Measurements from ENCODE around the gene UBALD1.

The UBALD1 gene

DNA sequence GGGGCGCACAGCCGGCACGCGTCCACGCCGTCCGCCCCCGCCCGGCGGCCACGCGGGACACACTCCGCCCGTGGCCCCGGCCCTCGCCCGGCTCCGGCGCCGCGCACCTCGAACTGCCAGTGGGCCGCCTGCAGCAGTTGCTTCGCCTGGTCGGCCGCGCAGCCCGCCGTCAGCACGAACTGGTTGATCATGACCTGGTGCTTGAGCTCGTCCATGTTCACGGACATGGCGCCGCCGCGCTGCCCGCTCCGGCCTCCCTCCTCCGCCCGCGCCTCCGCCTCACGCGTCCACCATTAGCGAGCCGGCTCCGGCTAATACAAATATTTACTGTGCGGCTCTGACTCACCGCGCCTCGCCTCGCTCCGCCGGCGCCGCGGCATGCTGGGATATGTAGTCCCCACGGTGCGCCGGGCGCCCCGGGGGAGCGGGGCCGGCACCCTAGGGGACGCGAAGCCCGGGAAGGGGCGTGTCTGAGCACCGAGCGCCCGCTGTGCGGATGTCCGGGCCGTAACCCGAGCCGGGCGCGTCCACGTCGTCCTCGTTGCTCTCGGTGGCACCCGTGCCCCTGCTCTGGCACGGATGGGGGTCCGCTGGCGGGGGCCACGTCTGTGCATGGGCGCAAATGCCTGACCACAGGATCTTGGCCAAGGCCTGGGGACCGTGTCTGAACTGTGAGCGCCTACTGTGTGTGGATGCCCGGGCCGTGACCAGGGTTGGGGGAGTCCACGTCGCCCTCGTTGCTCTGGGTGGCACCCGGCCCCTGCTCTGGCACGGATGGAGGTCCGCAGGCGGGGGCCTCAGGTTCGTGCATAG lies at the start of gene UBALD1:
Gene UBALD1 (minus strand): TSS at position 318 of the 813 bp plus-strand sequence. CDS start 91 bp downstream, at position 227.
- Histone ChIP-seq H3K4me1 (ENCODE audit: control insufficient read depth, insufficient read depth, low read length) (peaks cover 65% of the 10 kb centered on the region), H3K4me3 (ENCODE audit: low read length in 2 of 2) (peak within 1 kb of the TSS; percentile 87 to 91), H3K36me3 (ENCODE audit: control insufficient read depth in 2 of 2, insufficient read depth in 2 of 2, low read length in 2 of 2) (peaks cover 0 to under 1% of the 10 kb centered on the region in 2 donors), H3K9me3 (ENCODE audit: control insufficient read depth in 2 of 2, low read length in 2 of 2) (no peaks in the 10 kb centered on the region), H3K27me3 (ENCODE audit: control insufficient read depth in 1 of 2, insufficient read depth in 2 of 2, low read length in 2 of 2) (no peaks in the 10 kb centered on the region), H3K9ac (ENCODE audit: low read length in 2 of 2) (peak within 1 kb of the TSS; percentile 74 to 78), H3K27ac (ENCODE audit: low read length) (peak within 1 kb of the TSS; percentile 92)

DNA sequence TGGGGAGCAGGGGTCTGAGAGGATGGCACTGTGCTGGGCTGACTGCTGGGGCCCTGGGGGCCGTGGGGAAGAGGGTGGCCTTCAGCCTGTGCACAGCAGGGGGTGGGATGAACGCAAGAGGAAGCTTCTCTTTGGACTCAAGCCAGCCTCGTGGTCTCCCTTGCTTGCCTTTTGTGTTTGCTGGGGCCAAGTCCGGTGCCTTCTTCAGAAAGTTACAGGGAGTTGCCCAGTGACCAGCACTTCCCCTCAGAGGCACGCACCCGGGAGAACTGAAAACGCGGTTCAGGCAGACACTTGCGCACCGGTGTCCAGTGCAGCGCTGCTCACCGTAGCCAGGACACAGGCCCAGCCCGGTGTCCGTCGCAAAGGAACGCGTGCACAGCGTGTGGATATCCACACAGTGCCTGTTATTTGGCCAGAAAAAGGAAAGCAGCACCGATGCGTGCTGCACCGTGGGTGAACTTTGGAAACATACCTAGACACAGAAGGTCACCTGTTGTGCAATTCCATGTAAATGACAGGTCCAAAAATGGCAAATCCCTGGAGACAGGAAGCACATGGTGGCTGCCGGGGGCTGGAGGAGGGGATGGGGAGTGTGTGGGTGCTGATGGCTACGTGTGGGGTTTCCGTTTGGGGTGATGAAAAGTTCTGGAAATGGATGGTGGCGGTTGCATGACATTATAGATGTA lies 49.2 kb upstream of the UBALD1 start:
- Histone ChIP-seq H3K9me3 (ENCODE audit: control insufficient read depth in 2 of 2, low read length in 2 of 2) (no peaks in the 10 kb centered on the region), H3K4me1 (ENCODE audit: control insufficient read depth, insufficient read depth, low read length) (peaks cover 19% of the 10 kb centered on the region), H3K36me3 (ENCODE audit: control insufficient read depth in 2 of 2, insufficient read depth in 2 of 2, low read length in 2 of 2) (peaks cover 25 to 34% of the 10 kb centered on the region in 2 donors), H3K4me3 (ENCODE audit: low read length in 2 of 2) (no peak overlapping the region), H3K27ac (ENCODE audit: low read length) (no peak overlapping the region), H3K27me3 (ENCODE audit: control insufficient read depth in 1 of 2, insufficient read depth in 2 of 2, low read length in 2 of 2) (no peaks in the 10 kb centered on the region), H3K9ac (ENCODE audit: low read length in 2 of 2) (no peak overlapping the region)

DNA sequence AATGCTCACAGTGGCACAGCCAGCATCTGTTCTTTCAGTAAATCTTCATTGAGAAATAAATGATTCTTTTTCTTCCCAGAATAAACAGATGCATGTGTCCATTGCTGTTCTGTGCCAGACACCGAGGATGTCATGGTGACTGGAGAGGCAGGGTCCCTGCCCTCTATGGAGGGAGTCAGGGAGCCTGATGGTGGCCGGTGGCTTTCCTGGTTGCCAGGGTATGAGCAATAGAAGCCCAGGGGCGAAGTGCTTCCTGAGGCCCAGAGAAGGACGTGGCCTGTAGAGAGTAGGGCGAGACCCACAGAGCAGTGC lies 48.7 kb upstream of the UBALD1 start:
- Histone ChIP-seq H3K9ac (ENCODE audit: low read length in 2 of 2) (no peak overlapping the region), H3K36me3 (ENCODE audit: control insufficient read depth in 2 of 2, insufficient read depth in 2 of 2, low read length in 2 of 2) (peaks cover 23 to 33% of the 10 kb centered on the region in 2 donors), H3K4me3 (ENCODE audit: low read length in 2 of 2) (no peak overlapping the region), H3K9me3 (ENCODE audit: control insufficient read depth in 2 of 2, low read length in 2 of 2) (no peaks in the 10 kb centered on the region), H3K27ac (ENCODE audit: low read length) (no peak overlapping the region), H3K4me1 (ENCODE audit: control insufficient read depth, insufficient read depth, low read length) (peaks cover 19% of the 10 kb centered on the region), H3K27me3 (ENCODE audit: control insufficient read depth in 1 of 2, insufficient read depth in 2 of 2, low read length in 2 of 2) (no peaks in the 10 kb centered on the region)

DNA sequence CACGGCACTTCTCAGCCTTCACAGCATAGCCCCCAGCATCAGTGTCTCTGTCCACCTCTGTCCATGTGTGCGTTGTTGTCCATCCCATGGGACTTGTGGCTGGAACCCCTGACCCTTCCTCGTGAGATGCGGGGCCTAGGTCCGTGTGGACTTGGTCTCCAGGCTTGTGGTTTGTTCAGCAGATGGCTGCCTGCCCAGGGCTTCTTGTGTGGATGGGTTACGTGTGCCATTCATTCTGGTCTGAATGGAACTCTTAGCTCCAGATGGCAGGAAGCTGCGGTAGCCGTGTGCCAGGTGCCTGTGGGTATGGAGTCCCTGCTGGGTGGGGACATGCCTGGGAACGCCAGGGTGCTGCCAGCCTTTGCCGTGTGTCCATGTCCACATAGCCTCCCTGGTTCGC lies 47.0 kb upstream of the UBALD1 start:
- Histone ChIP-seq H3K36me3 (ENCODE audit: control insufficient read depth in 2 of 2, insufficient read depth in 2 of 2, low read length in 2 of 2) (peaks cover 19 to 24% of the 10 kb centered on the region in 2 donors), H3K9ac (ENCODE audit: low read length in 2 of 2) (no peak overlapping the region), H3K9me3 (ENCODE audit: control insufficient read depth in 2 of 2, low read length in 2 of 2) (no peaks in the 10 kb centered on the region), H3K4me1 (ENCODE audit: control insufficient read depth, insufficient read depth, low read length) (peaks cover 19% of the 10 kb centered on the region), H3K27me3 (ENCODE audit: control insufficient read depth in 1 of 2, insufficient read depth in 2 of 2, low read length in 2 of 2) (no peaks in the 10 kb centered on the region), H3K4me3 (ENCODE audit: low read length in 2 of 2) (no peak overlapping the region), H3K27ac (ENCODE audit: low read length) (no peak overlapping the region)

DNA sequence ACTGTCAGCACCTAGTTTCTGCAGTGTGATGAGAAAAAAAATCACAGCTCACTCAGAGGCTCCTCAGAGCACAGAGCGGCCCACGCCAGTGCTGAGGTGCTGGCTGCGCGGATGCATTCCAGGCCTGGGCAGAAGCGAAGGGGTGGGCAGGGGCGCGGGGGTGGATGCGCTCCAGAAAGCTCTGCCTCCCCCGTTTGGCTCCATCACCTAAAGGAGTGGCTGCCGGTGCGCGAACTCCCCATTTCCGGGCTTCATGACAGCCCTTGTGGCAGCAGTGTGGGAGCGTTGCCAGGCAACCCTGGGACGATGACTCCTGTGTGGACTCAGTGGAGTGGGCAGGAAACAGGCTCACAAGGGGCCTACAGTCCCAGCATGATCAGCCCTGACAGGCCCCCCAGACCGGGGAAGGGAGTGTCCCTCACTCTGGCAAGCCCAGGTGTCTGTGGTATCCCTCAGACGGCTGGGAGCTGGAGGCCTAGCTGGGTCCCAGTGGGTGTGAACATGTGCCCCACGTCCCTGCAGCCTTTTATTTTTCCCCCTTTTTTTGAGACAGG lies 45.8 kb upstream of the UBALD1 start:
- Histone ChIP-seq H3K4me3 (ENCODE audit: low read length in 2 of 2) (no peak overlapping the region), H3K36me3 (ENCODE audit: control insufficient read depth in 2 of 2, insufficient read depth in 2 of 2, low read length in 2 of 2) (peaks cover 21 to 23% of the 10 kb centered on the region in 2 donors), H3K9me3 (ENCODE audit: control insufficient read depth in 2 of 2, low read length in 2 of 2) (no peaks in the 10 kb centered on the region), H3K27ac (ENCODE audit: low read length) (no peak overlapping the region), H3K4me1 (ENCODE audit: control insufficient read depth, insufficient read depth, low read length) (peaks cover 19% of the 10 kb centered on the region), H3K9ac (ENCODE audit: low read length in 2 of 2) (no peak overlapping the region), H3K27me3 (ENCODE audit: control insufficient read depth in 1 of 2, insufficient read depth in 2 of 2, low read length in 2 of 2) (no peaks in the 10 kb centered on the region)

DNA sequence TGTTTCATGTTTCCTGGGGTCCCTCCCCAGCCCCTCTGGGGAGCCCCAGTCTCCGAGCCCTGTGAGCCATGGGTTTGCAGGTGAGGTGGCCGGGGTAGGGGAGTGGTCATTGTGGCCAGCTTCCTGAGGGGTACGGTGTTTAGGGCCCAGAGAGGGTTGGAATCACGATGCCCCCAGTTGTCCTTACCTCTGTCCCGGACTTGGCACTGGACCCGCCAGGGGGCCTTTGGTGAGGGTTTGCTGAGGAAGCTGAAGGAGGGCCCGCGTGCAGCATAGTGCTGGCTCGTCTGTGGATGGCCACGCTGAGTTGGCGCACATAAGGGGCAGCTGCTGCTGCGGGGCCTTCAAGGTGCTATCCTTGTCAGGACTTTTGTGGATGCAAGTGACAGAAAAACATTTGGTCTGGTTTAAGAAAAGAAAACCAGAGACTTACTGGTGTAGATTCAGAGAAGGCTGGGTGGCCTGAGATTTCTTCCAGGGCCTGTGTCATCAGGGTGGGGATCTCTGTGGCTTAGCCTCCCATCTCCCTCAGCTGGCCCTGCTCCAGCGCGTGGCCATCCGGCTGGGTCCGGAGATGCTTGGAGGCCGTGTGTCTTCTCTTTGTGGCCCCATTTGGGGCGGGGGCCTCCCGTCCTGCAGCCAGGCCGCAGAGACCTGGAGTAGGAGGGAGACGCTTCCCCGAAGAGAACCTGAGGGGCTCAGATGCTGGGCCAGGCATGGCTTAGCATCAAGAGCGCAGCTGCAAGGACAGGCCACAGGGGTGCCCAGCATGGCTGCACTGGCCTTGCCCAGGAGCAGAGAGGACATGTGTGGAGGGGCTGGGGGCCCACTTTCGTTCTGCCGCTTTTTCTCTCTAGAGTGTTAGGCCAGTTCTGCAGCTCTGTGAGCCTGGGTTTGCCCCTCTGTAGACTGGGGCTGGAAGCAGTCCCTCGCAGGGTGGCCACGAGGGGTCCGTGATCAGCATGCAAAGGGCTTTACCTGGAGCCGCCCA lies 45.0 kb upstream of the UBALD1 start:
- peaks cover 18% of the 10 kb centered on the region for H3K4me1 ChIP-seq (ENCODE audit: control insufficient read depth, insufficient read depth, low read length)
- no peaks in the 10 kb centered on the region for H3K27me3 ChIP-seq (ENCODE audit: control insufficient read depth in 1 of 2, insufficient read depth in 2 of 2, low read length in 2 of 2)
- H3K9me3 ChIP-seq (ENCODE audit: control insufficient read depth in 2 of 2, low read length in 2 of 2), result no peaks in the 10 kb centered on the region
- peaks cover 22 to 24% of the 10 kb centered on the region in 2 donors for H3K36me3 ChIP-seq (ENCODE audit: control insufficient read depth in 2 of 2, insufficient read depth in 2 of 2, low read length in 2 of 2)
- H3K27ac ChIP-seq (ENCODE audit: low read length), result no peak overlapping the region
- H3K4me3 ChIP-seq (ENCODE audit: low read length in 2 of 2), result no peak overlapping the region
- no peak overlapping the region for H3K9ac ChIP-seq (ENCODE audit: low read length in 2 of 2)

DNA sequence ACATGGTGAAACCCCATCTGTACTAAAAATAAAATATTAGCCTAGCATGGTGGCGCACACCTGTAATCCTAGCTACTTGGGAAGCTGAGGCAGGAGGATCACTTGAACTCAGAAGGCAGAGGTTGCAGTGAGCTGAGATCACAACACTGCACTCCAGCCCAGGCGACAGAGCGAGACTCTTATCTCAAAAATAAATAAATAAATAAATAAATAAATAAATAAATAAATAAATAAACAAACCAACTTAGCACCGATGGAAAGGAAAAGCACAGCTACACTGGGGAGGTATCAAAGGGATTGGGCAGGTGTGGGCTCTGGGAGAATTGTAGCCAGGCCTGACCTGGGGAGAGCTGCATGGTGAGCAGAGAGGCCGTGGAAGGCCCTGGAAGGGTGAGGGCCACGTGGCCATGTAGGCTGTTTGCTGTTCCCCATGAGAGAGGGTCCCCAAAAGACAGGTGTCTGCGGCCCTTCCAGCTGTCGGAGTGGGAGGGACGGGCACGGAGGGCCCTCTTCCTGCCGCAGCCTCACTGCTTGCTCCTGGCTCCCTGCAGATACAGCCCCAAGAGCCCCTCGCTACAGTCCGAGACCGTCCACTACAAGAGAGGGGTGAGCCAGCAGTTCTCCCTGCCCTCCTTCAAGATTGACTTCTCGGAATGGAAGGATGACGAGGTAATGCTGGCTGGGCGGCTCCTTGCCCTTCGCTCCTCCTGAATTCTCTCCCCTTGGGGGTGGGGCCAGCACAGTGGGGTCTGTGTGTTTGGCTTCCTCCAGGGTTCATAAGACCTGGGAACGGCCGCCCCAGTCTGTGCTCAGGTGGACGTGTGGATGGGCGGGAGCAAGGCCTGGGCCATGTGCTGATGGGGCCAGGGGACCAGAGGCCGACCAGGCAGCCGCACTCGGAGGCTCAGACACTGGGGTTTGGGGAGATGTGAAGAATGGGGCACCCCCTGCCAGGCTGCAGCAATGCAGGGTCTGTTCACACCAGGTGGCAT lies 42.3 kb upstream of the UBALD1 start:
- no peak overlapping the region for H3K9ac ChIP-seq (ENCODE audit: low read length in 2 of 2)
- no peak overlapping the region for H3K27ac ChIP-seq (ENCODE audit: low read length)
- H3K4me3 ChIP-seq (ENCODE audit: low read length in 2 of 2), result no peak overlapping the region
- H3K27me3 ChIP-seq (ENCODE audit: control insufficient read depth in 1 of 2, insufficient read depth in 2 of 2, low read length in 2 of 2), result no peaks in the 10 kb centered on the region
- peaks cover 35 to 38% of the 10 kb centered on the region in 2 donors for H3K36me3 ChIP-seq (ENCODE audit: control insufficient read depth in 2 of 2, insufficient read depth in 2 of 2, low read length in 2 of 2)
- no peaks in the 10 kb centered on the region for H3K9me3 ChIP-seq (ENCODE audit: control insufficient read depth in 2 of 2, low read length in 2 of 2)
- peaks cover 8% of the 10 kb centered on the region for H3K4me1 ChIP-seq (ENCODE audit: control insufficient read depth, insufficient read depth, low read length)

DNA sequence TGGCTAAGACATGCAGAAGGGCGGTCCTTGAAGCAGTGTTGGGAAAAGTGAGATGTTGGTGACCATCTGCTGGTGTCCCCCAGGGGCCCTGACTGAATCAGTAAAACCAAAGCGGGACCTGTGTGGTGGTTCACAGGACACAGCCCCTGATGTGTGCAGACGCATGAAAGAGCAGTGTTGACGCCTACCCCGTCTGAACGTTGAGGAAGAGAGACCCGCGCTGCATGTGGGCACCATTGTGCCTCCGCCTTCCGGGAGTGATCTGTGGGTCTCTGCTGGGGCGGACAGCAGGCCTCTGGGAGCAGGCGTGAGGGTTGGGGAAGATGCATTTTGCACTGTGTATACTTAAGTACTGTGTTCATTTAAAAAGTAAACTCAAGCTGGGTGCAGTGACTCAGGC lies 41.5 kb upstream of the UBALD1 start:
- Histone ChIP-seq H3K27me3 (ENCODE audit: control insufficient read depth in 1 of 2, insufficient read depth in 2 of 2, low read length in 2 of 2) (no peaks in the 10 kb centered on the region), H3K36me3 (ENCODE audit: control insufficient read depth in 2 of 2, insufficient read depth in 2 of 2, low read length in 2 of 2) (peaks cover 39 to 43% of the 10 kb centered on the region in 2 donors), H3K4me1 (ENCODE audit: control insufficient read depth, insufficient read depth, low read length) (peaks cover 5% of the 10 kb centered on the region), H3K9ac (ENCODE audit: low read length in 2 of 2) (no peak overlapping the region), H3K9me3 (ENCODE audit: control insufficient read depth in 2 of 2, low read length in 2 of 2) (no peaks in the 10 kb centered on the region), H3K4me3 (ENCODE audit: low read length in 2 of 2) (no peak overlapping the region), H3K27ac (ENCODE audit: low read length) (no peak overlapping the region)

DNA sequence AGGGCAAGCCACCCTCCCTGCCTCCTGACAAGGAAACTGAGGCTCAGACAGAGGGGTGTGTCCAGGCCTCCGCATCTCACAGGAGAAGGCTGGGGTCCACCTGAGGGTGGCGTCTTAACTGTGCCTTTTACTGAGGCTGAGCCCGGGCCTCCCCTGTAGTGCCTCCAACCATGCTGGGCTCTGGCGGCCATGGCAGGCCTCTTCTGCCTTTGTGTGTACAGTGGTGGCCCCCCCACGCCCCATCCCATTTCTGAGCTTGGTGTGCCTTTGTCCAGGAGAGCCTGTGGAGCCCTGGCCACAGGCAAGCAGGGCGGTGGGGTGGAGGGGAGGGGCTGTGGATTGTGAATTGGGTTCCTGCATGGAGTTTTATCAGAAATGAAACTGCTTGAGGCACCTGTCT lies 41.1 kb upstream of the UBALD1 start:
- Histone ChIP-seq H3K9me3 (ENCODE audit: control insufficient read depth in 2 of 2, low read length in 2 of 2) (no peaks in the 10 kb centered on the region), H3K4me1 (ENCODE audit: control insufficient read depth, insufficient read depth, low read length) (peaks cover 5% of the 10 kb centered on the region), H3K9ac (ENCODE audit: low read length in 2 of 2) (no peak overlapping the region), H3K4me3 (ENCODE audit: low read length in 2 of 2) (no peak overlapping the region), H3K27me3 (ENCODE audit: control insufficient read depth in 1 of 2, insufficient read depth in 2 of 2, low read length in 2 of 2) (no peaks in the 10 kb centered on the region), H3K27ac (ENCODE audit: low read length) (no peak overlapping the region), H3K36me3 (ENCODE audit: control insufficient read depth in 2 of 2, insufficient read depth in 2 of 2, low read length in 2 of 2) (peaks cover 41 to 43% of the 10 kb centered on the region in 2 donors)
